ENCODE measurements around the gene IPMK. TPM values are rescaled to one million over a fixed set of nuclear protein-coding genes. Genes with fewer than 3 reads are reported as not detected.
"Not testable (repeated sequence)": the region's sequence is repeated elsewhere in the genome, so short reads cannot be mapped to it uniquely, and the experiment has no call there.

The IPMK gene
- total RNA-seq, 4 donors from 2014 or later: 3.0 to 10.0 (median 6.3) TPM

DNA sequence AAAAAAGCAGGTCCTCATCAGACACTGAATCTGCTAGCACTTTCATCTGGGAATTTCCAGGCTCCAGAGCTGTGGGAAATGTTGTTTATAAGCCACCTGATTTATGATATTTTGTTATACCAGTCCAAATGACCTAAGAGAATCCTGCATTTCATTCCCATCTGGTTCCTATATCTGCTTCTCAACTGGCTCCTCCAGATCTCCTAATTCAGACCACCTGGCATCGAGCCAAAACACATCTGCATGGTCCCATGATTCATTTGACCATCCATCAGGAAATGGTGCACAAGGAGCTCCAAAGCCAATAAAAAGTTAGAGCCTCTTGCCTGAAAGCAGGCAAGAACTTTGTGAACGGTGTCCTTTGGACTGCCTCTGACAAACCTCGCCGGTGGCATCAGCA is 108.9 kb downstream of the IPMK start:
- TF ChIP-seq POLR2AphosphoS5 (IDR thresholded peaks at IDR 0.05) (no peak), EP300 (IDR thresholded peaks at IDR 0.05) (no peak), POLR2A (IDR thresholded peaks at IDR 0.05) (no peak)
- TF ChIP-seq, protein P1, sequence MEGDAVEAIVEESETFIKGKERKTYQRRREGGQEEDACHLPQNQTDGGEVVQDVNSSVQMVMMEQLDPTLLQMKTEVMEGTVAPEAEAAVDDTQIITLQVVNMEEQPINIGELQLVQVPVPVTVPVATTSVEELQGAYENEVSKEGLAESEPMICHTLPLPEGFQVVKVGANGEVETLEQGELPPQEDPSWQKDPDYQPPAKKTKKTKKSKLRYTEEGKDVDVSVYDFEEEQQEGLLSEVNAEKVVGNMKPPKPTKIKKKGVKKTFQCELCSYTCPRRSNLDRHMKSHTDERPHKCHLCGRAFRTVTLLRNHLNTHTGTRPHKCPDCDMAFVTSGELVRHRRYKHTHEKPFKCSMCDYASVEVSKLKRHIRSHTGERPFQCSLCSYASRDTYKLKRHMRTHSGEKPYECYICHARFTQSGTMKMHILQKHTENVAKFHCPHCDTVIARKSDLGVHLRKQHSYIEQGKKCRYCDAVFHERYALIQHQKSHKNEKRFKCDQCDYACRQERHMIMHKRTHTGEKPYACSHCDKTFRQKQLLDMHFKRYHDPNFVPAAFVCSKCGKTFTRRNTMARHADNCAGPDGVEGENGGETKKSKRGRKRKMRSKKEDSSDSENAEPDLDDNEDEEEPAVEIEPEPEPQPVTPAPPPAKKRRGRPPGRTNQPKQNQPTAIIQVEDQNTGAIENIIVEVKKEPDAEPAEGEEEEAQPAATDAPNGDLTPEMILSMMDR (IDR thresholded peaks at IDR 0.05): no peak
- no peak for ATAC-seq
- Histone ChIP-seq H3K4me3 (no peak overlapping the region), H3K27ac (no peak overlapping the region), H3K27me3 (no peaks in the 10 kb centered on the region), H3K36me3 (no peaks in the 10 kb centered on the region), H3K9me3 (no peaks in the 10 kb centered on the region), H3K4me1 (no peaks in the 10 kb centered on the region)
- 88 to 90% methylated on average over 3 of the region's 4 CpGs for WGBS, 2 donors (ENCODE audit: low coverage in 1 of 2)

DNA sequence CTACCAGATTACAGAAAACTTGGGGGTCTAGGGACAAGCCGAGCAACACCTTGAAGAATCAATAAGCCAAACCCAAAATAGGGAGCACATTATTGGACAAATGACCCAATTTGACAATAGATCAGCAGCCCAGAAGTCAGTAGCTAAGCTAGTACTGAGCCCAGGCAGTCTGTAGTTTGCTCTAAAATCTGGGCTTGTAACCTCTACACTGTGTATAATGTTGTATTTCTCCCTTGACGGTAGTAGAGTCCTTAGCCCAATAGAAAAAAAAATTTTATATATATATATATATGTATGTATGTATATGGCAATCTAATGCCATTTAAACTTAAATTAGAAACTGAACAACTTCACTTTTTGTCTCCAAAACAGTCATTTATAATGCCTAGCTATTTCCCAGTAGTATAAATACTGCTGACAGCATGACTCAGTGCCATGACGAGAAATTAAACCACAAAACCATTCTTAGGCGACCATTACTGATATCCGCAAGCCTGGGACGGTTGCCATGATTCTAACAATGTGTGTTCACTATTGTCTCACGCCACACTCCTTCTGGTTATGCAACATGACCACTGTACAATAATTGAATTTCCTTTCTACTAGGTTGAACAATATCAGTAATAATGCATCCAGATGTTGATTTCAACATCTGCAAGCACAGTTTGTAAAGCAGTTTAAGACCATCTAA is 110.5 kb downstream of the IPMK start:
- no peaks in the 10 kb centered on the region for H3K4me1 ChIP-seq
- no peaks in the 10 kb centered on the region for H3K27me3 ChIP-seq
- ATAC-seq: no peak
- TF ChIP-seq EP300 (IDR thresholded peaks at IDR 0.05) (no peak), POLR2AphosphoS5 (IDR thresholded peaks at IDR 0.05) (no peak), POLR2A (IDR thresholded peaks at IDR 0.05) (no peak)
- TF ChIP-seq, protein P1 (IDR thresholded peaks at IDR 0.05): no peak
- H3K4me3 ChIP-seq: no peak overlapping the region
- H3K36me3 ChIP-seq: no peaks in the 10 kb centered on the region
- no peak overlapping the region for H3K27ac ChIP-seq
- H3K9me3 ChIP-seq: no peaks in the 10 kb centered on the region
- 49 to 61% methylated on average over 7 of the region's 7 CpGs for WGBS, 2 donors (ENCODE audit: low coverage in 1 of 2)

DNA sequence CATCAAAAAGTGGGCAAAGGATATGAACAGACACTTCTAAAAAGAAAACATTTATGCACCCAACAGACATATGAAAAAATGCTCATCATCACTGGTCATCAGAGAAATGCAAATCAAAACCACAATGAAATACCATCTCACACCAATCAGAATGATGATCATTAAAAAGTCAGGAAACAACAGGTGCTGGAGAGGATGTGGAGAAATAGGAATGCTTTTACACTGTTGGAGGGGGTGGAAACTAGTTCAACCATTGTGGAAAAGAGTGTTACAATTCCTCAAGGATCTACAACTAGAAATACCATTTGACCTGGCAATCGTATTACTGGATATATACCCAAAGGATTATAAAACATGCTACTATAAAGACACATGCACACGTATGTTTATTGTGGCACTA is 111.8 kb downstream of the IPMK start:
- H3K36me3 ChIP-seq, H3K9me3 ChIP-seq, ATAC-seq, H3K27me3 ChIP-seq, H3K4me1 ChIP-seq, H3K4me3 ChIP-seq, H3K27ac ChIP-seq: not testable (repeated sequence)
- WGBS, 2 donors (ENCODE audit: low coverage in 1 of 2): 67 to 95% methylated on average over 2 of the region's 2 CpGs

DNA sequence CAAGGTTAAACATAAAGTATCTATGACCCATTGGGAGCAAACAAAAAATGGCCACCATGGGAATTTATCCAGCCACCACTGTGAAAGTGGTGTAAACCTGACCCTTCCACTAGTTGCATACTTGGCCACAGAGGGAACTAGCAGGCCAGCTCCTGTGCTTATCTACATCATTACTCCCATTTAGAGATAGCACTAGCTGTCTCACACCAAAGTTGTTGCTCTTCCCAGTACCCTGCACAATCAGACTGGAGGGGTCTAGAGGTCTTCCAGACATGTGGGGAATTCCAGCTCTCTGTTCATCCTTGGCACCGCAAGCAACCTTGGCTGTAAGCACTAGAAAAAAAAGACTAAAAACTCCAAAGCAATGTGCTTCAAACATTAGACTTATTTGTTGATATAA is 113.9 kb downstream of the IPMK start:
- TF ChIP-seq, protein P1 (IDR thresholded peaks at IDR 0.05): no peak
- TF ChIP-seq EP300 (IDR thresholded peaks at IDR 0.05): no peak
- TF ChIP-seq POLR2AphosphoS5 (IDR thresholded peaks at IDR 0.05): no peak
- no peak for TF ChIP-seq POLR2A (IDR thresholded peaks at IDR 0.05)
- H3K4me3 ChIP-seq: no peak overlapping the region
- no peaks in the 10 kb centered on the region for H3K27me3 ChIP-seq
- H3K36me3 ChIP-seq: no peaks in the 10 kb centered on the region
- no peaks in the 10 kb centered on the region for H3K4me1 ChIP-seq
- ATAC-seq: no peak
- no peaks in the 10 kb centered on the region for H3K9me3 ChIP-seq
- WGBS, 2 donors (ENCODE audit: low coverage in 1 of 2): 71% methylated on average over 1 of the region's 1 CpG; no CpG with 5 or more reads in 1 of the 2 donors
- no peak overlapping the region for H3K27ac ChIP-seq

DNA sequence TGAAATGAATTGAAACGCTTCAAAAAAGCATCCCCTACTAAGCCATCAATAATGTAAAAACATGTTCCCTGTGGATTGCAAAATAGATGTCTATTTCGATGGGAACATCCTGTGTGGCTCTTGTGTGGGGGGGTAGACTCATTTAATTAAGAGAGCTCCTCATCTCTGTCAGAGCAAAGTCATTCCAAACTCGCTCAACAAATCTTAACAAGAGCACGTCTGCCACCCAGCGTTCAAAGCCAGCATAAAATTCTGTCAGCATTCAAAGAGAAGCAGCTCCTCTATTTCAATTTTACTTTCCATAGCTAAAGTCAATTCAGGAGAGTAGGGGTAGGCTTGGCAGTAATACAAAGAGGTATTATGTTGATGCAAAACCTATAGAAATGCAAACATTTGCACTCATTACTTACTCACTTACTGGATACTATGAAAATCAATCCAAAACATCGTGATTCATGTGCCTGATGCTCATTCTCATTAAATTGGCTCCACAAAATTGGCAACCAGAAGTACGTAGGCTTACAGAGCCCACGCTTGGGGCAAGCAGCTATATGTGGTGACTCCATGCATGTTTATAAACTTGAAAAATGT is 114.9 kb downstream of the IPMK start:
- no peaks in the 10 kb centered on the region for H3K4me1 ChIP-seq
- no peak for TF ChIP-seq POLR2AphosphoS5 (IDR thresholded peaks at IDR 0.05)
- TF ChIP-seq, protein P1 (IDR thresholded peaks at IDR 0.05): peak; percentile 17 to 49 (median 23)
- WGBS, 2 donors (ENCODE audit: low coverage in 1 of 2): 26 to 35% methylated on average over 6 to 8 of the region's 8 CpGs
- H3K4me3 ChIP-seq: no peak overlapping the region
- H3K27me3 ChIP-seq: peaks cover 4% of the 10 kb centered on the region
- no peaks in the 10 kb centered on the region for H3K9me3 ChIP-seq
- no peak overlapping the region for H3K27ac ChIP-seq
- H3K36me3 ChIP-seq: no peaks in the 10 kb centered on the region
- ATAC-seq: no peak
